NCI-H2107 treated with DMSO at 0.1 percent for 48 hours (cell line): ENCODE measurements around the gene COL5A1.
"Not testable (repeated sequence)": the region's sequence is repeated elsewhere in the genome, so short reads cannot be mapped to it uniquely, and the experiment has no call there.

ENCODE experiments used
- DNase-seq: peaks from one replicate; lab custom pipeline; 2025; ENCODE audit not compliant: unreplicated experiment; lab: John Stamatoyannopoulos, UW

The COL5A1 gene

GRCh38 chr9:134707031-134707680 is 65.6 kb downstream of the COL5A1 start:
- DNase-seq, result peak; percentile 11

- DNase-seq, result no peak
Observed at GRCh38 chr9:134707731-134708671, 66.4 kb downstream of the COL5A1 start.

- DNase-seq, result no peak
Observed at GRCh38 chr9:134708672-134709038, 67.1 kb downstream of the COL5A1 start.

- DNase-seq, result no peak
Observed at GRCh38 chr9:134709512-134710270, 68.1 kb downstream of the COL5A1 start.

- DNase-seq, result no peak
Observed at GRCh38 chr9:134710271-134710540, 68.6 kb downstream of the COL5A1 start.

- DNase-seq, result no peak
Observed at GRCh38 chr9:134710901-134711300, 69.3 kb downstream of the COL5A1 start.

GRCh38 chr9:134712243-134712642 is 70.6 kb downstream of the COL5A1 start:
- no peak for DNase-seq

GRCh38 chr9:134712926-134713325 is 71.3 kb downstream of the COL5A1 start:
- DNase-seq, result no peak

GRCh38 chr9:134715536-134715935 is 73.9 kb downstream of the COL5A1 start:
- DNase-seq, result not testable (repeated sequence)

GRCh38 chr9:134716067-134716466 is 74.5 kb downstream of the COL5A1 start:
- no peak for DNase-seq

GRCh38 chr9:134717056-134717455 is 75.5 kb downstream of the COL5A1 start:
- no peak for DNase-seq

- no peak for DNase-seq
Observed at GRCh38 chr9:134717924-134718645, 76.5 kb downstream of the COL5A1 start.

- DNase-seq, result no peak
Observed at GRCh38 chr9:134719331-134719730, 77.7 kb downstream of the COL5A1 start.

- DNase-seq, result no peak
Observed at GRCh38 chr9:134720136-134720753, 78.6 kb downstream of the COL5A1 start.

GRCh38 chr9:134720796-134721195 is 79.2 kb downstream of the COL5A1 start:
- DNase-seq, result no peak

GRCh38 chr9:134721344-134721743 is 79.7 kb downstream of the COL5A1 start:
- DNase-seq, result no peak

- DNase-seq, result no peak
Observed at GRCh38 chr9:134722120-134722701, 80.6 kb downstream of the COL5A1 start.

GRCh38 chr9:134723037-134723436 is 81.4 kb downstream of the COL5A1 start:
- no peak for DNase-seq

- DNase-seq, result no peak
Observed at GRCh38 chr9:134723491-134724190, 82.0 kb downstream of the COL5A1 start.
